ENCODE data around the gene HPSE2. TPM values are rescaled to one million over a fixed set of nuclear protein-coding genes. Genes with fewer than 3 reads are reported as not detected.

Gene HPSE2
- polyA plus RNA-seq, 2 of the 4 experiments (the other 2 are of a cell fraction) = not detected

GRCh38 chr10:98572594-98572993 is 663.1 kb downstream of the HPSE2 start:
- DNase-seq (ENCODE audit: low read depth in 1 of 2, low spot score in 1 of 2) (no peak), ATAC-seq (no peak), FAIRE-seq (no peak)
- H3K27ac ChIP-seq = no peak overlapping the region
- no peak overlapping the region for H3K4me2 ChIP-seq
- WGBS (ENCODE audit: missing lambda C conversion rate) = 32% methylated on average over 5 of the region's 5 CpGs
- H3K9me3 ChIP-seq = no peaks in the 10 kb centered on the region
- peaks cover 4% of the 10 kb centered on the region; the same call in 1 of the 3 replicates for H3K4me1 ChIP-seq
- H3K4me3 ChIP-seq = no peak overlapping the region
- ChIA-PET POLR2A (interaction anchor here (0.6 kb wide), 1 partner anchor 684 kb away, joined by 3 read pairs; no protein-coding TSS in a partner anchor), CTCF (no interaction called here)
- no peak for TF ChIP-seq ZNF302 (CRISPR knock-in tag; IDR thresholded peaks at IDR 0.05)
- TF ChIP-seq RARB (CRISPR knock-in tag; IDR thresholded peaks at IDR 0.05) = no peak
- no peak for TF ChIP-seq ELK1 (IDR thresholded peaks at IDR 0.05; ENCODE audit: low read depth, low read length)
- no peak for TF ChIP-seq KDM5A (IDR thresholded peaks at IDR 0.05)

GRCh38 chr10:98570834-98571233 is 664.8 kb downstream of the HPSE2 start:
- Histone ChIP-seq H3K4me3 (no peak overlapping the region), H3K9me3 (no peaks in the 10 kb centered on the region), H3K4me2 (no peak overlapping the region), H3K27ac (no peak overlapping the region), H3K4me1 (no peaks in the 10 kb centered on the region)
- ATAC-seq (no peak), DNase-seq (ENCODE audit: low read depth in 1 of 2, low spot score in 1 of 2) (no peak), FAIRE-seq (no peak)
- TF ChIP-seq TP53 (CRISPR knock-in tag; IDR thresholded peaks at IDR 0.05) = no peak
- no peak for TF ChIP-seq NFE2L2 (conservative IDR thresholded peaks at IDR 0.05; ENCODE audit: low read length)
- no peak for TF ChIP-seq ZNF302 (CRISPR knock-in tag; IDR thresholded peaks at IDR 0.05)
- TF ChIP-seq BHLHE40 (IDR thresholded peaks at IDR 0.05; ENCODE audit: low read depth, low read length) = no peak
- TF ChIP-seq HOXB5 (CRISPR knock-in tag; IDR thresholded peaks at IDR 0.05) = no peak
- no peak for TF ChIP-seq ZC3H11A (IDR thresholded peaks at IDR 0.05)
- TF ChIP-seq HEYL (CRISPR knock-in tag; IDR thresholded peaks at IDR 0.05) = no peak
- TF ChIP-seq HOXA7 (CRISPR knock-in tag; IDR thresholded peaks at IDR 0.05) = no peak
- no peak for TF ChIP-seq FOSB (CRISPR knock-in tag; IDR thresholded peaks at IDR 0.05)
- TF ChIP-seq ZSCAN20 (CRISPR knock-in tag; IDR thresholded peaks at IDR 0.05) = no peak
- TF ChIP-seq HOXB13 (CRISPR knock-in tag; IDR thresholded peaks at IDR 0.05; ENCODE audit: low read depth) = no peak
- no peak for TF ChIP-seq E2F6 (IDR thresholded peaks at IDR 0.05; ENCODE audit: borderline replicate concordance, low read depth)
- ChIA-PET CTCF (no interaction called here), POLR2A (no interaction called here)
- WGBS (ENCODE audit: missing lambda C conversion rate) = 22% methylated on average over 5 of the region's 5 CpGs

GRCh38 chr10:98569853-98570252 is 665.8 kb downstream of the HPSE2 start:
- Histone ChIP-seq H3K4me2 (no peak overlapping the region), H3K4me3 (no peak overlapping the region), H3K4me1 (no peaks in the 10 kb centered on the region), H3K9me3 (no peaks in the 10 kb centered on the region), H3K27ac (no peak overlapping the region)
- CTCF ChIA-PET = no interaction called here
- no peak for FAIRE-seq
- TF ChIP-seq TFCP2L1 (CRISPR knock-in tag; IDR thresholded peaks at IDR 0.05) = no peak
- TF ChIP-seq KDM5A (IDR thresholded peaks at IDR 0.05) = no peak
- TF ChIP-seq EHF (CRISPR knock-in tag; IDR thresholded peaks at IDR 0.05) = no peak
- TF ChIP-seq ESRRA (IDR thresholded peaks at IDR 0.05; ENCODE audit: borderline replicate concordance, low read length) = no peak
- TF ChIP-seq JUNB (IDR thresholded peaks at IDR 0.05) = no peak
- no peak for TF ChIP-seq HOXA7 (CRISPR knock-in tag; IDR thresholded peaks at IDR 0.05)
- no peak for TF ChIP-seq HMGXB4 (CRISPR knock-in tag; IDR thresholded peaks at IDR 0.05; ENCODE audit: borderline replicate concordance)
- no peak for TF ChIP-seq BHLHE40 (IDR thresholded peaks at IDR 0.05; ENCODE audit: low read depth, low read length)
- TF ChIP-seq BCL3 (IDR thresholded peaks at IDR 0.05) = no peak
- TF ChIP-seq JUN (IDR thresholded peaks at IDR 0.05) = no peak
- TF ChIP-seq NPAS2 (CRISPR knock-in tag; IDR thresholded peaks at IDR 0.05; ENCODE audit: borderline replicate concordance) = no peak
- TF ChIP-seq RAD21 (conservative IDR thresholded peaks at IDR 0.05 in 1 of 2, IDR thresholded peaks at IDR 0.05 in 1 of 2) = no peak
- TF ChIP-seq HES2 (IDR thresholded peaks at IDR 0.05) = no peak
- DNase-seq (ENCODE audit: low read depth in 1 of 2, low spot score in 1 of 2) = no peak
- ATAC-seq = no peak
- POLR2A ChIA-PET = interaction anchor here (0.5 kb wide), 1 partner anchor 812 kb away, joined by 4 read pairs; no protein-coding TSS in a partner anchor

All from A549 (cell line).